Activated T-cell treated with anti-CD3 and anti-CD28 coated beads, Interleukin-2, amount 50 U/mL, for 24 hours (primary cell): ENCODE data around the gene PTPN1.
"Not testable (repeated sequence)": the region's sequence is repeated elsewhere in the genome, so short reads cannot be mapped to it uniquely, and the experiment has no call there.

ENCODE experiments used
- DNase-seq: peaks from one replicate; pipeline ENCODE4 v3.0.0-alpha.2; 2020
- H3K27ac Mint-ChIP-seq: 2 replicates; pipeline ENCODE4 v1.8.0; 2020; ENCODE audit warnings: mild to moderate bottlenecking, mixed read lengths
- H3K27me3 Mint-ChIP-seq: 2 replicates; pipeline ENCODE4 v1.8.0; 2020; ENCODE audit warnings: mixed read lengths
- H3K36me3 Mint-ChIP-seq: 2 replicates; pipeline ENCODE4 v1.8.0; 2020; ENCODE audit warnings: low read depth, mixed read lengths
- H3K4me1 Mint-ChIP-seq: 2 replicates; pipeline ENCODE4 v1.8.0; 2020; ENCODE audit warnings: low read depth, mixed read lengths
- H3K4me3 Mint-ChIP-seq: 2 replicates; pipeline ENCODE4 v1.8.0; 2020; ENCODE audit warnings: mild to moderate bottlenecking, moderate library complexity, mixed read lengths
- H3K9me3 Mint-ChIP-seq: 2 replicates; pipeline ENCODE4 v1.8.0; 2020; ENCODE audit warnings: mixed read lengths

Gene PTPN1

DNA sequence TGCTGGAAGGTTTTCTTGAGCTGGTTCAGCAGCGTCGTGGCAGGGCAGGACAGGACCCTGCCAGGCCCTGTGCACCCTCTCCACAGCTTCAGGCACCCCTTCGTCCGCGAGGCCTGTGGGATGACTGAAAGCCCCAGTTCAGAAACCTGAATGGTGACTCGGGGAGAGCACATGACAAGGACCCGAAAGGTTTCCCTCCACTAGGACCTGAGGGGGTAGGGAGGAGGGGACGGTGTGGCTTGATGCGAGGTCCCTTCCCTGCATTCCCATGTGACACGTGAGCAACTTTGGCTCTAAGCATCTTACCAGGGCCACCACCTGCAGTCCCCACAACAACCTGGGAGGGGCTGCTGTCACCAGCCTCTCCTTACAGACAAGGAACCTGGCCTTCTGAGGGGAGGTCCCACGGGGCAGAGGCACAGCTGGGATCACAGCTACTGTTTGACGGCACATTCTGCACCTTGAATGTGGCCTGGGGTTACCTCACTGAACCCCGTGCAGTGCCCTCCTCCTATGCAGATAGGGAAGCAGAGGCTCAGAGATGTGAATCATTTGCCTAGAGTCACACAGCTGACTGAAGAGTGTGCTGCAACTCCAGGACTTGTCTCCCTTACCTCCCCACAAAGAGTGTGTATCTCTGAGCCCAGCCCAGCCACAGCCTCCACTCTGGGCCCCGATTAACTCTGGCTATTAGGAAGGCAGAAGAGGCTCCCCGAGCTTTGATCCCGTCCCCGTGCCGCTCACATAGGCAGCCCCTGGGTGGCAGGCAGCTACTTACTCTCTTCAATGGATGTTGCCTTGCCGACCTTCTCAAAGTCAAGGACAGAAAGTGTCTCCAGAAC is 84.6 kb downstream of the PTPN1 start:
- Mint-ChIP-seq H3K4me3 (no peak overlapping the region), H3K27me3 (no peaks in the 10 kb centered on the region), H3K27ac (peak overlapping the region; percentile 5), H3K4me1 (peaks cover 4% of the 10 kb centered on the region), H3K36me3 (peaks cover 10% of the 10 kb centered on the region), H3K9me3 (no peaks in the 10 kb centered on the region)
- DNase-seq: no peak

DNA sequence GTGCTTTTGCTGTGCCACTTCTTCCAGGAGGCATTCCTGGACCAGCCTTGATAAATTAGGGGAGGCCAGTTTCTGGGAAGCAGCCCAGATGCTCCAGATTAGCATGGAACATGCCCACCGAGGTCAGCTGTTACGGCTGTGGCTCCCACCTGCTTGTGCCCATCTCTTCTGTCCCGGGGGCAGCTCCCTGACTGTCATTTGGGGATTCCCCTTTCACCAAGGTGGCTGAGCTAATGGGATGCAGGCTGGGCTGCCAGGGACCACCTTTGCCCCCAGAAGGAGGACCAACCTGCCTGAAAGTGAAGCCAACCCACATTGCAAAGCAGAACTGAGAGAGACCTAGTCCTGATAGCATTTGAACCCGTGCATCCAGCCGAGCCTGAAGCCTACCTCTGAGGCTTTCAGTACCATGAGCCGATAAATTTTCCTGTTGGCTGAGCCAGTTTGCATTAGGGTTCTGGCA is 85.3 kb downstream of the PTPN1 start:
- H3K36me3 Mint-ChIP-seq: peaks cover 5% of the 10 kb centered on the region
- H3K4me3 Mint-ChIP-seq: no peak overlapping the region
- H3K27ac Mint-ChIP-seq: peak overlapping the region; percentile 59
- H3K4me1 Mint-ChIP-seq: peaks cover 4% of the 10 kb centered on the region
- DNase-seq: no peak
- no peaks in the 10 kb centered on the region for H3K27me3 Mint-ChIP-seq
- H3K9me3 Mint-ChIP-seq: no peaks in the 10 kb centered on the region

- no peaks in the 10 kb centered on the region for H3K9me3 Mint-ChIP-seq
- no peaks in the 10 kb centered on the region for H3K27me3 Mint-ChIP-seq
- no peak overlapping the region for H3K27ac Mint-ChIP-seq
- DNase-seq: no peak
- no peak overlapping the region for H3K4me3 Mint-ChIP-seq
- peaks cover 2% of the 10 kb centered on the region for H3K36me3 Mint-ChIP-seq
- H3K4me1 Mint-ChIP-seq: peaks cover 4% of the 10 kb centered on the region
Measured at GRCh38 chr20:50595988-50596693, 86.0 kb downstream of the PTPN1 start.

- Mint-ChIP-seq H3K9me3 (no peaks in the 10 kb centered on the region), H3K36me3 (no peaks in the 10 kb centered on the region), H3K27ac (no peak overlapping the region), H3K4me3 (no peak overlapping the region), H3K4me1 (peaks cover 4% of the 10 kb centered on the region), H3K27me3 (no peaks in the 10 kb centered on the region)
- DNase-seq: no peak
Measured at GRCh38 chr20:50596694-50597021, 86.5 kb downstream of the PTPN1 start.

GRCh38 chr20:50597406-50597969 is 87.3 kb downstream of the PTPN1 start:
- no peak overlapping the region for H3K4me3 Mint-ChIP-seq
- H3K36me3 Mint-ChIP-seq: no peaks in the 10 kb centered on the region
- peaks cover 4% of the 10 kb centered on the region for H3K4me1 Mint-ChIP-seq
- H3K27ac Mint-ChIP-seq: peak overlapping the region; percentile 68
- H3K27me3 Mint-ChIP-seq: no peaks in the 10 kb centered on the region
- no peak for DNase-seq
- H3K9me3 Mint-ChIP-seq: no peaks in the 10 kb centered on the region

DNA sequence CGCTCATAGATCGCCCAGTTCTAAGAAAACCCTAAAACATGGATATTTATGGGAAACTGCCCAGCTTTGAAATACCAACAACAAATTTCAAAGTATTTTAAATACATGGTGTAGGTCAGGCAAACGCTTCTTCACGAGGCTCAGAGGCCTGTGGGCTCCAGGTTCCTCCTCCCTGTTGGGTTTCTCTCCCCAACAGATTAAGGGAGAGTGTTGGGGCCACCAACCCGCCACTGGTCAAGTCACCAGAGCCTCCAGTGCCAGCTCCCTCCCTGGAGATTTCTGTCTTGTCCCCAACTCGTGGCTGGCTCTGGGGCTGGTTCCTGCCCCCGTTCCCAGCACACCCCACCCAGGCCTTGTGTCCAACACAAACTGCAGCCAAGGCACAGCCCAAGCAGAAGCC is 87.9 kb downstream of the PTPN1 start:
- Mint-ChIP-seq H3K27me3 (peaks cover 5% of the 10 kb centered on the region), H3K4me3 (no peak overlapping the region), H3K27ac (peak overlapping the region; percentile 71), H3K4me1 (peaks cover 4% of the 10 kb centered on the region), H3K9me3 (no peaks in the 10 kb centered on the region), H3K36me3 (no peaks in the 10 kb centered on the region)
- no peak for DNase-seq

DNA sequence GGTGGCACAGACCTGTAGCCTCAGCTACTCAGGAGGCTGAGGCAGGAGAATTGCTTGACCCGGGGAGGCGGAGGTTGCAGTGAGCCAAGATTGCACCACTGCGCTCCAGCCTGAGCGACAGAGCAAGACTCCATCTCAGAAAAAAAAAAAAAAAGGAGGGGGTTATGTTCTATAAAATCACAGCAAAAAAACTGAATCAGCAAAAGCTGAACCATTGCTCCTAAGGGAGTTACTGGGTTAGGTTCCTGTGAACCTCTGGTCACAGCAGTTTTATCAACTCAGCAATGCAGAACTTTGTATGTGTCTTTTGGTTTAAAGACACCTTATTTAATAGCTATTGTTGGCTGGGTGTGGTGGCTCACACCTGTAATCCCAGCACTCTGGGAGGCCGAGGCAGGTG is 88.6 kb downstream of the PTPN1 start:
- H3K36me3 Mint-ChIP-seq, DNase-seq, H3K27me3 Mint-ChIP-seq, H3K9me3 Mint-ChIP-seq, H3K27ac Mint-ChIP-seq, H3K4me3 Mint-ChIP-seq, H3K4me1 Mint-ChIP-seq: not testable (repeated sequence)

DNA sequence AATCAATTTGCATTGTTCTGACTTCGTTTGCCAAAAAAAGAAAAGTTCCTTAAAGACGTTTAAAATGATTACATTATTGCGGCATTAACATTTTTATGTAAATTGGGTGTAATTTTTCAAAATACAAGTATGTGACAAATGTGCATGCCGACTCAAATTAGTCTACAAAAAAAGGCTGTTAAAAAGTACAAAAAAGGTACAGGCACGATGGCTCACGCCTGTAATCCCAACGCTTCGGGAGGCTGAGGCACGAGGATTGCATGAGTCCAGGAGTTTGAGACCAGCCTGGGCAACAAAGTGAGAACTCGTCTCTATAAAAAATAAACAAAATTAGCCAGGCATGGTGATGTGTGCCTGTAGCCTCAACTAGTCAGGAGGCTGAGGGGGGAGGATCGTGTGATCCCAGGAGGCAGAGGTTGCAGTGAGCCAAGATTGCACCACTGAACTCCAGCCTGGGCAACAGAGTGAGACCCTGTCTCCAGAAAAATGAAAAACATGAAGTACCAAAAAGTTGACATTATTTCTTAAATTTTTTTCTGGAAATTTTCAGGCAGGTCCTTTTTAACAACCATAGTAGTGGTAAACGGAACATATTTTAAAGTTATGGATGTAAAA is 90.2 kb downstream of the PTPN1 start:
- H3K4me3 Mint-ChIP-seq: no peak overlapping the region
- H3K36me3 Mint-ChIP-seq: no peaks in the 10 kb centered on the region
- peaks cover 2% of the 10 kb centered on the region for H3K4me1 Mint-ChIP-seq
- no peaks in the 10 kb centered on the region for H3K9me3 Mint-ChIP-seq
- no peak for DNase-seq
- H3K27ac Mint-ChIP-seq: no peak overlapping the region
- peaks cover 14% of the 10 kb centered on the region for H3K27me3 Mint-ChIP-seq

DNA sequence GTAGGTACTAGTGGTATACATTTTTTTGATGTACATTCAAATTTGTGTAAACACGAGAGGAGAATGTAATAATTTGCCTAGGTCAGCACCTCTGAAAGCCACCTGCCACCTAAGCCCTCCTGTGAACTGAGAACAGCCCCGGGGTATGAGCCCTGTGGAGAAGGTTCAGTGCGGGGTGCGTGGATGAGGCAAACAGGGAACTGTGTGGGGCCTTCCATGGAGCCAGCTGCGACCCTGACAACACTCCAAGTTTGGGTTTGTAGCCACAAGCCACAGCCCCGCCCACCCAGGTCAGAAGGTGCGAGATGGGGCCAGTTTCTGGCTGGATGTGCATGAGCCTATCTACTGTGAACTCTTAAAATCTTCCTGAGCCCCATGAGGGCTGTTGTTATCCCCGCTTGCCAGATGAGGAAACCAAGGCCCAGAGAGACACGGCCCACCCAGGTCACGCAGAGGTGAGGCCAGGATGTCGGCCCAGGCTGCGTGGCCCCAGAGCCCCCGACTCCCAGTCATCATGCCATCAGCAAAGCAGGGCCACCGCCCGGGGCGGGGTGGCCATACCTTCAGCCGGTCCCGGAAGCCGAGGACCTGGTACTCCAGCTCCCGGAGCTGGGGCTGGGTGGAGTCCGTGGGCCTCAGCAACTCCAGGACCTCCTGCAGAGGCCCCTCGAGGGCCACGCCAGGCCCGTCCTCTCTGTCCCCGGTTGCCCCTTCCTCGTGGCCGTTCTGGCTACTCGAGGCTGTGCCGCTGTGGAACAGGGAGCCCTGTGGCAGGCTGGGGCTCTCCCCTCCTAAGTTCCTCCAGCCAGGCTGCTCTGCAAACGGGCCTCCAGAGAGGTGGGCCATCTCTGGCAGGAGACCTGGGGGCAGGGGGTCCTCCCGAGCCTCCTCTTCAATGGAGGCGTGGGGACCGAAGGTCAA is 91.6 kb downstream of the PTPN1 start:
- H3K27ac Mint-ChIP-seq: no peak overlapping the region
- H3K4me1 Mint-ChIP-seq: no peaks in the 10 kb centered on the region
- no peak for DNase-seq
- no peak overlapping the region for H3K4me3 Mint-ChIP-seq
- no peaks in the 10 kb centered on the region for H3K9me3 Mint-ChIP-seq
- no peaks in the 10 kb centered on the region for H3K36me3 Mint-ChIP-seq
- peaks cover 14% of the 10 kb centered on the region for H3K27me3 Mint-ChIP-seq

DNA sequence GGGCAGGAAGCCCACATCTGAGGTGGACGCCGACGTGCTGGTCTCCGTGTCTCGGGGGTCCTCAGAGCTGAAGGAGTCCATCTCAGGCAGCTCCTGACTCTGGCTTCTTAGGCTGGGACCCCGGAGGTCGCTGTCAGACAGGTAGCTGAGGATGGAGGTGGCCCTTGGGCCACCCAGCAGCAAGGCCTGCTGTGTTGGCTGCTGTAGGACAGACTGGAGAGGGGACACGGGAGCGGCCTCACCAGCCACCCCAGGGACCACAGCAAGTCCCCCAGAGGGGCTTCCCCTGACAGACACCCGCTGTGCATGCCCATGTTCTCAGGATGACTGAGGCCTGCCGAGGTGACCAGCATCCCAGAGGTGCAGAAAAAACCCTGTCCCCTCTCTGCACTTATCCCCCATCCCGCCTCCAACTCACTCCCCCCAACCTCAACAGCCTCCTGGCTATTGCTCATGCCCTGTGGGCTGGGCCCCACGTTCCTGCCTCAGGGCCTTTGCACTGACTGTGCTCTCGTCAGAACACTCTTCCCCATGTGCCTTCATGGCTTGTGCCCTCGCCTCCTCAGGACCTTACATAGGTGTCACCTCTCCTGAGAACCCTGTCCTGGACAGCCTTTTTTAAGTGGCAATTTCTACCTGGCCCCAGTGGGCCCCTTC is 92.4 kb downstream of the PTPN1 start:
- H3K27me3 Mint-ChIP-seq: peaks cover 18% of the 10 kb centered on the region
- no peaks in the 10 kb centered on the region for H3K9me3 Mint-ChIP-seq
- H3K4me3 Mint-ChIP-seq: no peak overlapping the region
- no peaks in the 10 kb centered on the region for H3K4me1 Mint-ChIP-seq
- no peak for DNase-seq
- H3K27ac Mint-ChIP-seq: no peak overlapping the region
- no peaks in the 10 kb centered on the region for H3K36me3 Mint-ChIP-seq

DNA sequence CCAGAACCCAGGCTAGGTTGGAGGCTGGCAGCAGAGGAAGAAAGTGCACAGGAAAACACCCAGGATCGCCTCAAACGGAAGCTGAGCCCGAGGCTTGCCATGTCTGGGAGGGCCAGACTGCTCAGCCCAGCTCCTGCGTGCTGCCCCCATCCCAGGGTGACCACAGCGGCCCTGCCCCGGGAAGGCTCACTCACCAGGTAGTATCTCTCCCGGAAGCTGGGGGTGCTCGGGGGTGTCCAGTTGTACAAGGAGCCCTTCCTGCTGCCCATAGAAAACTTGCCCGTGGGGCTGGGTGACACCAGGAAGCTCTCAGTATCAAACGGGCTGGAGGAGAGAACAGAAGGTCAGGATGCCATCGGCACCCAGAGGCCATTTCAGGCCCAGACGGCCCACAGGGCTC is 94.3 kb downstream of the PTPN1 start:
- Mint-ChIP-seq H3K27ac (no peak overlapping the region), H3K9me3 (no peaks in the 10 kb centered on the region), H3K27me3 (peaks cover 18% of the 10 kb centered on the region), H3K4me3 (no peak overlapping the region), H3K4me1 (no peaks in the 10 kb centered on the region), H3K36me3 (no peaks in the 10 kb centered on the region)
- no peak for DNase-seq

GRCh38 chr20:50605136-50605535 is 95.0 kb downstream of the PTPN1 start:
- no peak for DNase-seq
- Mint-ChIP-seq H3K36me3 (no peaks in the 10 kb centered on the region), H3K27me3 (peaks cover 18% of the 10 kb centered on the region), H3K4me3 (no peak overlapping the region), H3K9me3 (no peaks in the 10 kb centered on the region), H3K4me1 (no peaks in the 10 kb centered on the region), H3K27ac (no peak overlapping the region)

DNA sequence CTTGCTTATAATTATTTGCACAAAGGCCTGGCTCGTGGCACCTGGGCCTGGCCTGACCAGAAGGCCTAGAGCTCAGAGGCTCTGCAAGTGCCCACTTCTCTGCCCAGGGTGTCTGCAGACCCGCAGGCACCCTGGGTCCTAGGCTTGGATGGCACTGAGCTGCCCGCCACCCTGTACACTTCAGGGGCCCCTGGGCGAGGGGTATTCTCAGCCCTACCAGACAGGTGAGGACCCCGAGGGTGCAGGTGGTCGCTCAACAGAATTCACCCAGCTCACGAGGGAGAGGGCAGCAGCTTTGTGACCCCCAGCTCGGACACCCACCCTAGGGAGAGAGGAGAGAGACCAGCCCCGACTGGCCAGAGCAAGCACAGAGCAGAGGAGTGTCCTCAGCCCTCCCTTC is 97.3 kb downstream of the PTPN1 start:
- no peaks in the 10 kb centered on the region for H3K36me3 Mint-ChIP-seq
- no peak overlapping the region for H3K4me3 Mint-ChIP-seq
- H3K4me1 Mint-ChIP-seq: no peaks in the 10 kb centered on the region
- H3K9me3 Mint-ChIP-seq: no peaks in the 10 kb centered on the region
- peaks cover 18% of the 10 kb centered on the region for H3K27me3 Mint-ChIP-seq
- H3K27ac Mint-ChIP-seq: no peak overlapping the region
- DNase-seq: no peak
